SK-N-MC (cell line): ENCODE measurements around the gene THBS2.

ENCODE experiments used
- DNase-seq: peaks from one replicate; pipeline ENCODE4 v3.0.0-alpha.2; 2011; ENCODE audit warnings: low read depth, low spot score
- H3K27ac ChIP-seq: fragments of 200-600 bp; sonication (generic); 2 replicates; pipeline ENCODE4 v1.5.1; 2016; ENCODE audit warnings: mixed run types
- H3K36me3 ChIP-seq: fragments of 200-600 bp; sonication (generic); 2 replicates; pipeline ENCODE4 v1.6.1; 2017; ENCODE audit warnings: antibody characterized with exemption, low read length, mixed read lengths; ENCODE audit not compliant: insufficient read depth
- H3K4me3 ChIP-seq: fragments of 200-600 bp; sonication (generic); 2 replicates; pipeline ENCODE4 v1.5.1; 2016
- H3K9ac ChIP-seq: fragments of 200-600 bp; sonication (generic); 2 replicates; pipeline ENCODE4 v1.8.0; 2017; ENCODE audit warnings: mixed run types, mixed read lengths; ENCODE audit not compliant: insufficient read length
- H3K9me3 ChIP-seq: fragments of 200-600 bp; sonication (generic); 2 replicates; pipeline ENCODE4 v1.6.1; 2017; ENCODE audit warnings: low read depth, mild to moderate bottlenecking, antibody characterized with exemption, low read length, moderate library complexity, mixed read lengths
- EZH2 ChIP-seq: fragments of 200-600 bp; sonication (generic); IDR thresholded peaks from one replicate; pipeline ENCODE4 v1.6.1; 2017; ENCODE audit warnings: antibody characterized with exemption
- FOXP2 ChIP-seq: optimal IDR thresholded peaks from 2 replicates; pipeline ENCODE3; 2011; ENCODE audit warnings: mild to moderate bottlenecking, moderate library complexity; ENCODE audit not compliant: insufficient read depth; ENCODE audit errors: extremely low read length, control extremely low read depth
- POLR2AphosphoS5 ChIP-seq: IDR thresholded peaks from 2 replicates; pipeline ENCODE4 v1.6.1; 2012; ENCODE audit warnings: mild to moderate bottlenecking, low read depth, low read length, borderline replicate concordance

The THBS2 gene

GRCh38 chr6:169225887-169226286 lies 27.8 kb downstream of the THBS2 start:
- Histone ChIP-seq H3K9me3 (no peaks in the 10 kb centered on the region), H3K9ac (no peak overlapping the region), H3K27ac (no peak overlapping the region), H3K4me3 (no peak overlapping the region), H3K36me3 (no peaks in the 10 kb centered on the region)
- no peak for DNase-seq
- no peak for TF ChIP-seq POLR2AphosphoS5
- TF ChIP-seq EZH2: no peak
- TF ChIP-seq FOXP2: no peak

DNA sequence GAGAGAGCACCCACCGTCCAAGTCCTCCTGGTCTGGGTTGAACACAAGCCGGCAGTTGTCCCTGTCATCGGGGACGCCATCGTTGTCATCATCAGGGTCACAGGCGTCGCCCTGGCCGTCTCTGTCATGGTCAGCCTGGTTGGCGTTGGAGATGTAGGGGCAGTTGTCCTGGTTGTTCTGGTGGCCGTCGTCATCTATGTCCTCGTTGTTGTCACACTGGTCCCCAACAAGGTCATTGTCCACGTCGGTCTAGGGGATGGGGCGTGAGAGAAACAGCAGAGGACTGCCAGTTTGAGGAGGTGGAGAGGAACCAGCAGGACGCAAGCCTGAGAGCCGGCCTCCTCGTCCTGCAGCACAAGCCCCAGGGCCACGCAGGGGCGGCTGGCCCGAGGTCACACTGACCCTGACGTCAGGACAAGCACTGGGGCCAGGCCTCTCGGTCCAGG lies 28.5 kb downstream of the THBS2 start:
- TF ChIP-seq POLR2AphosphoS5: no peak
- TF ChIP-seq FOXP2: no peak
- no peak for TF ChIP-seq EZH2
- H3K9ac ChIP-seq: no peak overlapping the region
- H3K36me3 ChIP-seq: no peaks in the 10 kb centered on the region
- no peak overlapping the region for H3K27ac ChIP-seq
- no peak for DNase-seq
- no peaks in the 10 kb centered on the region for H3K9me3 ChIP-seq
- no peak overlapping the region for H3K4me3 ChIP-seq

DNA sequence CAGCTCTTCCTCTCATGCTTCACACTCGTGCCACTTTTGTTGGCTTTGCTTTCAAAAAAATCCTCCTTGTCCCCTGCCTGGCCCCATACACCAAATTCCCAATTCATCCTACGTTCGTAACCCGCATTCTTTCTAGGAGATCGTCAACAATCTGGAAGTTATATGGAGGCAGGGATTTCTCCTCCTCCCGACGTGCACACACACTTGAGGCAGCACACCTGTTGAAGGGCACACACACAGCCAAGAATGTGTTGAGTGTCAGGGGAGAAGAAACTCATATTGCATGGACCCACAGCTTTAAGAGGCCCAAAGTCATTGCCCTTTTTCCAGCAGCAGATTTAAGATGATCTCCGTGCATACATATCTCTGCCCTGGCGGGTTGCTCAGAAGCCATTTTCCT lies 28.9 kb downstream of the THBS2 start:
- DNase-seq: no peak
- no peak for TF ChIP-seq EZH2
- TF ChIP-seq FOXP2: no peak
- no peak for TF ChIP-seq POLR2AphosphoS5
- Histone ChIP-seq H3K9ac (no peak overlapping the region), H3K4me3 (no peak overlapping the region), H3K27ac (no peak overlapping the region), H3K9me3 (no peaks in the 10 kb centered on the region), H3K36me3 (no peaks in the 10 kb centered on the region)

DNA sequence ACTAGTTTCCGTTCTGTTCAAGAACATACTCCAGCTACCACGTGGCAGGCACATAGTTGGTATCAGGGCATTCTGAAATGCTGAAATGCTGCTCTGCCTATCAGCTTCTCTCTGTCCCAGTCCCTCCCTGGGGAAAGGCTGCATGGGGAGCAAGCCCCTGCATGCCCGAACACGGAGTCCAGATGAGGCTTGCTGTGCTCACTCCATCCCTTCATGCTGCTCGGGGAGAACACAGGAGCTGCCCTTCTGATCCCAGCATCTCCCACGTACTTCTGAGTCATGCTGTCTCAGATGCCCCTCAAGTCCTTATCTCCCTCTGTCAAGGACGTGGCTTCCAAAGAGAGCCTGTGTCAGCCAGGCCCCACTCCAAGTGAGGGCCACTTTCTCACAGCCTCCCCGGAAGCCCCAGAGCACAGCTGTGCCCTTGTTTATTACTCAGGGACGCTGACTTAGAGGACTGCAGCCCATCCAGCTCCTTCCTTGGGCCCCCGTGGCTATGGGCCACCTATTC lies 29.4 kb downstream of the THBS2 start:
- H3K9me3 ChIP-seq: no peaks in the 10 kb centered on the region
- H3K9ac ChIP-seq: no peak overlapping the region
- no peak overlapping the region for H3K27ac ChIP-seq
- no peak overlapping the region for H3K4me3 ChIP-seq
- TF ChIP-seq FOXP2 (no peak), EZH2 (no peak), POLR2AphosphoS5 (no peak)
- H3K36me3 ChIP-seq: no peaks in the 10 kb centered on the region
- DNase-seq: no peak

DNA sequence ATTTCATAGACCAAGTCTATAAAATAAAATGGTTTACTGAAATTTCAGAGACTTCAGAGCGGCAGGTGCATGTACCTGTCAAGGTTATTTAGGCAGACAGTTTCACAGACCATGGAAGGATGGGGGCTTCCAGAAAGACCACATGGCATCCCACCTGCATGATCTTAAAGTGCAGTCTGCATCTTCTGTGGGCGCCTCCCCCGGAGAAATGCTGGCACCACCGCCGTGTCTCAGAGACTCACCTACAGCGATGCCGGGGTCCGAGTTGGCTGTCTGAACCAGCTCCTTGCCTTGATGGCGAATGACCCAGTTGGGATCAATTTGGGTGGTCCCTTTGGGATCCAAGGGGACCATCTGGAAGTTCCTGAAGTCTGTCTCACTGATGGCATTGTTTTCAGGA lies 30.6 kb downstream of the THBS2 start:
- Histone ChIP-seq H3K27ac (no peak overlapping the region), H3K9me3 (no peaks in the 10 kb centered on the region), H3K36me3 (no peaks in the 10 kb centered on the region), H3K9ac (no peak overlapping the region), H3K4me3 (no peak overlapping the region)
- no peak for TF ChIP-seq EZH2
- no peak for TF ChIP-seq POLR2AphosphoS5
- TF ChIP-seq FOXP2: no peak
- DNase-seq: no peak

DNA sequence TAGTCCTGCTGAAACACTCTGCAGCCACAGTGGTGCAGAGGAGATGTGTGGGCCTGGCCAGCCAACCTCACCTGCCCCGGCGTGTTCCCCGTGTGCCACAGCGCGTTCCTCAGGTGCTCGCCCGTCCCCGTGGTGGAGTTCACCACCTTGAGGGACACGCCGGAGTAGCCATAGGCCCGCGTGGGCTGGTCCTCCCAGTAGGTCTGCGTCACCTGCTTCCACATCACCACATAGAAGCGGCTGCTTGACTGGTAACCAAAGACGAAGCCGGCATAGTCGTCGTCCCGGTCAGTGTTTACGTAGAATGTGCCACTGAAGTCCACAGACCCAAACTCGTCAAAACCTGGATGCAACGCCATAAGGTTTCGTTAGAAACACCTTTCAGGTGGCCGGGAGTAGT lies 31.5 kb downstream of the THBS2 start:
- no peak for TF ChIP-seq FOXP2
- TF ChIP-seq POLR2AphosphoS5: no peak
- no peak for TF ChIP-seq EZH2
- Histone ChIP-seq H3K9me3 (no peaks in the 10 kb centered on the region), H3K4me3 (no peak overlapping the region), H3K27ac (no peak overlapping the region), H3K36me3 (no peaks in the 10 kb centered on the region), H3K9ac (no peak overlapping the region)
- no peak for DNase-seq

GRCh38 chr6:169221264-169221663 lies 32.4 kb downstream of the THBS2 start:
- H3K36me3 ChIP-seq: no peaks in the 10 kb centered on the region
- H3K27ac ChIP-seq: no peak overlapping the region
- H3K9me3 ChIP-seq: no peaks in the 10 kb centered on the region
- TF ChIP-seq FOXP2: no peak
- TF ChIP-seq EZH2: no peak
- TF ChIP-seq POLR2AphosphoS5: no peak
- no peak overlapping the region for H3K4me3 ChIP-seq
- DNase-seq: no peak
- no peak overlapping the region for H3K9ac ChIP-seq

- Histone ChIP-seq H3K36me3 (no peaks in the 10 kb centered on the region), H3K27ac (no peak overlapping the region), H3K4me3 (no peak overlapping the region), H3K9ac (no peak overlapping the region), H3K9me3 (no peaks in the 10 kb centered on the region)
- TF ChIP-seq POLR2AphosphoS5 (no peak), FOXP2 (no peak), EZH2 (no peak)
- no peak for DNase-seq
Measured at GRCh38 chr6:169220068-169220964, 33.3 kb downstream of the THBS2 start.

DNA sequence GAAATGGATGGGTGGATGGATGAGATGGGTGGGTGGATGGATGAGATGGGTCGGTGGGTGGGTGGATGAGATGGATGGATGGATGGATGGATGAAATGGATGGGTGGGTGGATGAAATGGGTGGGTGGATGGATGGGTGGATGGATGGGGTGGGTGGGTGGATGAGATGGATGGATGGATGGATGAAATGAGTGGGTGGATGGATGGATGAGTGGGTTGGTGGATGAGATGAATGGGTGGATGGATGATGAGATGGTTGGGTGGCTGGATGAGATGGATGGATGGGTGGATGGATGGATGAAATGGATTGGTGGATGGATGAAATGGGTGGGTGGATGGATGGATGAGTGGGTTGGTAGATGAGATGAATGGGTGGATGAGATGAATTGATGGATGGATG lies 35.7 kb downstream of the THBS2 start:
- Histone ChIP-seq H3K9me3 (no peaks in the 10 kb centered on the region), H3K27ac (no peak overlapping the region), H3K9ac (no peak overlapping the region), H3K36me3 (no peaks in the 10 kb centered on the region), H3K4me3 (no peak overlapping the region)
- DNase-seq: no peak
- TF ChIP-seq FOXP2 (no peak), POLR2AphosphoS5 (no peak)
